Caco-2 (cell line): Measurements from ENCODE around the gene ALDH1A2. TPM values are rescaled to one million over a fixed set of nuclear protein-coding genes. Genes with fewer than 3 reads are reported as not detected.
"Not testable (repeated sequence)": the region's sequence is repeated elsewhere in the genome, so short reads cannot be mapped to it uniquely, and the experiment has no call there.

Source experiments
- BruUV-seq: library from RNA; stranded (reverse); fragments of 400-500 nt; replicated peaks from 2 replicates; lab custom pipeline; 2021; lab: Mats Ljungman, UMichigan
- CTCF ChIA-PET: fragments of 300-600 bp; sonication (Branson Sonifier 250); formaldehyde crosslinking; loops from one replicate; lab custom pipeline; 2022; ENCODE audit warnings: antibody characterized with exemption; lab: Charles Lee
- POLR2A ChIA-PET: fragments of 300-600 bp; sonication (Branson Sonifier 250); formaldehyde crosslinking; loops from one replicate; lab custom pipeline; 2022; ENCODE audit warnings: antibody characterized with exemption; lab: Charles Lee
- DNase-seq, 2 experiments: peaks; one replicate each; pipeline versions ENCODE4 v3.0.0 to v3.0.0-alpha.2; 2020 to 2022
- H3K27me3 ChIP-seq: replicated peaks from 2 replicates; pipeline ENCODE4 v1.6.0; 2011; ENCODE audit warnings: low read length; ENCODE audit not compliant: control insufficient read depth, insufficient read depth
- H3K36me3 ChIP-seq: 2 replicates; pipeline ENCODE4 v1.5.1; 2011; ENCODE audit warnings: low read length; ENCODE audit not compliant: control insufficient read depth, insufficient read depth
- H3K4me1 ChIP-seq: fragments of 250-450 bp; sonication (Bioruptor Pico); 2 replicates; pipeline ENCODE4 v1.5.1; 2020; ENCODE audit warnings: mild to moderate bottlenecking
- H3K4me3 ChIP-seq: 2 replicates; pipeline ENCODE4 v1.5.1; 2011; ENCODE audit warnings: low read depth, mild to moderate bottlenecking, control low read depth, low read length
- H3K9me3 ChIP-seq: fragments of 250-450 bp; sonication (Bioruptor Pico); 2 replicates; pipeline ENCODE4 v1.5.1; 2020; ENCODE audit warnings: mild to moderate bottlenecking, moderate library complexity
- H3K27ac Mint-ChIP-seq: one replicate; pipeline ENCODE4 v1.8.0; 2022; ENCODE audit warnings: mixed read lengths; ENCODE audit not compliant: unreplicated experiment
- H3K27me3 Mint-ChIP-seq: one replicate; pipeline ENCODE4 v1.8.0; 2022; ENCODE audit warnings: mixed read lengths; ENCODE audit not compliant: insufficient read depth, unreplicated experiment
- H3K36me3 Mint-ChIP-seq: one replicate; pipeline ENCODE4 v1.8.0; 2022; ENCODE audit warnings: mild to moderate bottlenecking, mixed read lengths; ENCODE audit not compliant: insufficient read depth, unreplicated experiment
- H3K4me1 Mint-ChIP-seq: one replicate; pipeline ENCODE4 v1.8.0; 2022; ENCODE audit warnings: low read depth, mixed read lengths; ENCODE audit not compliant: unreplicated experiment
- H3K4me3 Mint-ChIP-seq: one replicate; pipeline ENCODE4 v1.8.0; 2022; ENCODE audit warnings: mild to moderate bottlenecking, moderate library complexity, mixed read lengths; ENCODE audit not compliant: unreplicated experiment
- H3K9me3 Mint-ChIP-seq: one replicate; pipeline ENCODE4 v1.8.0; 2022; ENCODE audit warnings: mixed read lengths; ENCODE audit not compliant: unreplicated experiment
- intact Hi-C: fragments of 100-400 bp; cut with micrococcal nuclease; formaldehyde crosslinking; loops from one replicate; pipeline ENCODE4 v1.10.0; 2022; ENCODE audit not compliant: unreplicated experiment
- total RNA-seq: library from RNA; stranded (reverse); gene quantifications from 2 replicates; pipeline ENCODE4 v1.2.3, GENCODE V29; 2022
- TF ChIP-seq, protein P1 (sequence below), 2 experiments: fragments of 200-600 bp in 1 of 2; IDR thresholded peaks; 1 replicate in 1 of 2; 2 replicates in 1 of 2; pipeline versions ENCODE4 v1.5.1 to v1.8.0; 2011 to 2022; ENCODE audit warnings: antibody characterized with exemption in 1 of 2, control low read depth in 1 of 2, inconsistent platforms in 1 of 2, low read depth in 1 of 2, low read length in 1 of 2, mild to moderate bottlenecking in 1 of 2, moderate library complexity in 1 of 2; ENCODE audit not compliant: insufficient read depth in 1 of 2, severe bottlenecking in 1 of 2, unreplicated experiment in 1 of 2

Gene ALDH1A2
- total RNA-seq, 1 experiment from 2014 or later: 0.61 TPM

- TF ChIP-seq, protein P1, sequence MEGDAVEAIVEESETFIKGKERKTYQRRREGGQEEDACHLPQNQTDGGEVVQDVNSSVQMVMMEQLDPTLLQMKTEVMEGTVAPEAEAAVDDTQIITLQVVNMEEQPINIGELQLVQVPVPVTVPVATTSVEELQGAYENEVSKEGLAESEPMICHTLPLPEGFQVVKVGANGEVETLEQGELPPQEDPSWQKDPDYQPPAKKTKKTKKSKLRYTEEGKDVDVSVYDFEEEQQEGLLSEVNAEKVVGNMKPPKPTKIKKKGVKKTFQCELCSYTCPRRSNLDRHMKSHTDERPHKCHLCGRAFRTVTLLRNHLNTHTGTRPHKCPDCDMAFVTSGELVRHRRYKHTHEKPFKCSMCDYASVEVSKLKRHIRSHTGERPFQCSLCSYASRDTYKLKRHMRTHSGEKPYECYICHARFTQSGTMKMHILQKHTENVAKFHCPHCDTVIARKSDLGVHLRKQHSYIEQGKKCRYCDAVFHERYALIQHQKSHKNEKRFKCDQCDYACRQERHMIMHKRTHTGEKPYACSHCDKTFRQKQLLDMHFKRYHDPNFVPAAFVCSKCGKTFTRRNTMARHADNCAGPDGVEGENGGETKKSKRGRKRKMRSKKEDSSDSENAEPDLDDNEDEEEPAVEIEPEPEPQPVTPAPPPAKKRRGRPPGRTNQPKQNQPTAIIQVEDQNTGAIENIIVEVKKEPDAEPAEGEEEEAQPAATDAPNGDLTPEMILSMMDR (IDR thresholded peaks at IDR 0.05; ENCODE audit: insufficient read depth in 1 of 2, low read depth in 1 of 2, low read length in 1 of 2, severe bottlenecking in 1 of 2, unreplicated experiment in 1 of 2): no peak
- intact Hi-C loops: no loop called here
- H3K9me3 ChIP-seq: no peaks in the 10 kb centered on the region
- H3K27me3 Mint-ChIP-seq: peaks cover 14% of the 10 kb centered on the region
- no TSS peak for BruUV-seq
- CTCF ChIA-PET: no interaction called here
- no peaks in the 10 kb centered on the region for H3K27me3 ChIP-seq
- POLR2A ChIA-PET: no interaction called here
- no peaks in the 10 kb centered on the region for H3K36me3 Mint-ChIP-seq
- H3K27ac Mint-ChIP-seq: no peak overlapping the region
- H3K36me3 ChIP-seq: no peaks in the 10 kb centered on the region
- H3K4me1 Mint-ChIP-seq: peaks cover 7% of the 10 kb centered on the region
- no peak overlapping the region for H3K4me3 Mint-ChIP-seq
- DNase-seq: no peak
- H3K4me3 ChIP-seq: no peak overlapping the region
- H3K4me1 ChIP-seq: no peaks in the 10 kb centered on the region
- H3K9me3 Mint-ChIP-seq: no peaks in the 10 kb centered on the region
These were observed 18.0 kb upstream of the ALDH1A2 start for GRCh38 chr15:58083526-58083925.

- POLR2A ChIA-PET: no interaction called here
- H3K36me3 Mint-ChIP-seq: no peaks in the 10 kb centered on the region
- H3K27me3 ChIP-seq: no peaks in the 10 kb centered on the region
- H3K4me1 Mint-ChIP-seq: peaks cover 5% of the 10 kb centered on the region
- H3K27me3 Mint-ChIP-seq: peaks cover 10% of the 10 kb centered on the region
- CTCF ChIA-PET: no interaction called here
- no peaks in the 10 kb centered on the region for H3K36me3 ChIP-seq
- H3K27ac Mint-ChIP-seq: no peak overlapping the region
- no peaks in the 10 kb centered on the region for H3K4me1 ChIP-seq
- no peak for DNase-seq
- H3K4me3 Mint-ChIP-seq: no peak overlapping the region
- H3K4me3 ChIP-seq: no peak overlapping the region
- no TSS peak for BruUV-seq
- H3K9me3 Mint-ChIP-seq: no peaks in the 10 kb centered on the region
- intact Hi-C loops: no loop called here
- TF ChIP-seq, protein P1 (IDR thresholded peaks at IDR 0.05; ENCODE audit: insufficient read depth in 1 of 2, low read depth in 1 of 2, low read length in 1 of 2, severe bottlenecking in 1 of 2, unreplicated experiment in 1 of 2): no peak
- no peaks in the 10 kb centered on the region for H3K9me3 ChIP-seq
These were observed 16.4 kb upstream of the ALDH1A2 start for GRCh38 chr15:58081891-58082290.

- Mint-ChIP-seq H3K4me3 (no peak overlapping the region), H3K4me1 (peaks cover 5% of the 10 kb centered on the region), H3K9me3 (no peaks in the 10 kb centered on the region), H3K27me3 (peaks cover 7% of the 10 kb centered on the region), H3K27ac (no peak overlapping the region), H3K36me3 (no peaks in the 10 kb centered on the region)
- Histone ChIP-seq H3K4me1 (no peaks in the 10 kb centered on the region), H3K36me3 (no peaks in the 10 kb centered on the region), H3K27me3 (no peaks in the 10 kb centered on the region), H3K9me3 (no peaks in the 10 kb centered on the region), H3K4me3 (no peak overlapping the region)
- DNase-seq: no peak
- CTCF ChIA-PET: no interaction called here
- no TSS peak for BruUV-seq
- TF ChIP-seq, protein P1 (IDR thresholded peaks at IDR 0.05; ENCODE audit: insufficient read depth in 1 of 2, low read depth in 1 of 2, low read length in 1 of 2, severe bottlenecking in 1 of 2, unreplicated experiment in 1 of 2): no peak
- POLR2A ChIA-PET: no interaction called here
- intact Hi-C loops: no loop called here
These were observed 15.9 kb upstream of the ALDH1A2 start for GRCh38 chr15:58081456-58081855.

- H3K36me3 ChIP-seq, H3K4me3 ChIP-seq, H3K4me3 Mint-ChIP-seq, H3K27me3 Mint-ChIP-seq, H3K9me3 Mint-ChIP-seq, BruUV-seq, H3K4me1 ChIP-seq, H3K27ac Mint-ChIP-seq, H3K36me3 Mint-ChIP-seq, H3K27me3 ChIP-seq, CTCF ChIA-PET, intact Hi-C loops, POLR2A ChIA-PET, H3K9me3 ChIP-seq, DNase-seq, H3K4me1 Mint-ChIP-seq: not testable (repeated sequence)
These were observed 15.4 kb upstream of the ALDH1A2 start for GRCh38 chr15:58080959-58081358.
